HPDE6-E6E7 (cell line): ENCODE measurements around the gene KIZ.

Source experiments
- DNase-seq: peaks from one replicate; pipeline ENCODE4 v3.0.0; 2011; ENCODE audit warnings: missing footprints; ENCODE audit errors: extremely low spot score

KIZ gene

DNA sequence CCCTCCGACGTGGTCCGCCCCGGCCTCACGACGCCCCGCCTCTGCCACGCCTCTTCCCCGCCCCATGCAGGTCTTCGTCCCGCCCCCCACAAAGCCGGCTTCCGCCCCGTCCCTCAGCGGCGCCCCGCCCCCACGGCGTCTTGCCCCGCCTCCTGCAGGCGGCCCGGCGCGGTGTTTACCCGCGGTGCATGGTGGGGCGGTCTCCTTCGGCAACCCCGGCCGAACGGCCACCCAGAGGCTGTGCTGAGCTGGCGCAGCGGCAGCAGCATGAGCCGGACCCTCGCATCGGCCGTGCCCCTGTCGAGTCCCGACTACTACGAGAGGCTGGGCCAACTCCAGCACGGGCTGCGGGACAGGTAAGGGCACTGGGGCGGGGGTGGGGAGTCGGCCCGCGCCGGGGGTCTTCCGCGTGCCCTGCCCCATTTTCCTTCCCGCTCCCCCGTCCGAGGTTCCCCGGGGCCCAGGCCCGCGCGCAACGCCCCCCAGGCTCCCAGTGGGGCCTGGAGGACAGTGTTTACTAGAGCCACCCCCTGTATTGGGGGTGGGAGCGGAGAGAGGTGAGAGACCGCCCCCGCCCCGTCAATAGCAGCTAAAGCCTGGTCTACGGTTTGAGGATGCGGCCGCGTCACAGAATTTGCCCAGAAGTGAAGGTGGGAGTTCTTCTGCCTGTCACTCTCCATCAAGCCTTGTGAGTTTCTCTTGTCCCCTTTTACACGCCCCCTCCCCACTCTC, at the start of gene KIZ:
Gene KIZ, plus strand, starts transcription at position 234 of the 732 bp plus-strand sequence. Its CDS starts 34 bp downstream, at position 268.
- DNase-seq = peak; percentile 94

DNA sequence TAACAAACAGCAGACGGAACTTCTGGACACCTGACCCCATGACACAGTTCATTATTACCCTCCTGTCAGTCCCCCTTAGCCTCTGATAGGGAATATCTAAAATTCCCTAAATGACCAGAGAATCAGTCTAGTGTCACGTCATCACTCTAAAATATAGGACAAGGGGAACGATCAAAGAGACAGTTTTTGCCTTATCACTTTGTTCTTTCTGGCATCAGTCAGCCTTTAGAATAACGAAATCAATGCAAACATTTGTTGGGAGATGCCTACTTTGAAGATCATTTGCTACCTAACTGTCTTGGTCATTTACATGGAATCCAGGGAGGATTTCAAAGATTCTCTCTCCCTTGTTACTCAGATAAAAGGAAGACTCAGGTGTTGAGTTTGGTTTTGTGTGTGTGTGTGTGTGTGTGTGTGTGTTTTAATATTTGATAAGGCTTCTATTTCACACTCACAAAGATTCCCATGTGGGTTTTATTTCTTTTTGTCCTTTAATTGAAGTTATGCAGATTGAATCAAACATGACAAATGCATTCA, 48.0 kb upstream of the KIZ start:
- DNase-seq = no peak

GRCh38 chr20:21082584-21082983, 43.3 kb upstream of the KIZ start:
- no peak for DNase-seq

GRCh38 chr20:21083825-21084325, 42.0 kb upstream of the KIZ start:
- DNase-seq = no peak

GRCh38 chr20:21087862-21088540, 37.9 kb upstream of the KIZ start:
- no peak for DNase-seq

DNA sequence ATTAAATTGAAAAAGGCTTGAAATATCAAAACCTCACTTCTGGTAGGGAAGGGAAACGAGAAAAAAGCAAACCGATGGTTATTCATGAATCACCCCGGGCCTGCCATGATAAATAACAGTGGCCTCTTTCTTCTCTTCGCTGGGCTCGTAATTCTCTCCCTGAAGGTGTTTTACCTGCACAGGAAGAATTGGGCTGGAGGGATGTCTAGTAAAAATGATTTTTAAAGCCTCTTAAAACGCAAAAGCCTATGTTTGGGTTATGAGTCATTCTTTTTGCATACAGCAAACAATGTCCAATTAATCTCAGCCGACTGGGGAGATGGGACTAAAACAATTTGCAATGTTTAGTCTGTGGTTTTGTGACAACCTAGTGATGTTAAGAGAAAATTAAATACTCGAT, 36.5 kb upstream of the KIZ start:
- DNase-seq = no peak

DNA sequence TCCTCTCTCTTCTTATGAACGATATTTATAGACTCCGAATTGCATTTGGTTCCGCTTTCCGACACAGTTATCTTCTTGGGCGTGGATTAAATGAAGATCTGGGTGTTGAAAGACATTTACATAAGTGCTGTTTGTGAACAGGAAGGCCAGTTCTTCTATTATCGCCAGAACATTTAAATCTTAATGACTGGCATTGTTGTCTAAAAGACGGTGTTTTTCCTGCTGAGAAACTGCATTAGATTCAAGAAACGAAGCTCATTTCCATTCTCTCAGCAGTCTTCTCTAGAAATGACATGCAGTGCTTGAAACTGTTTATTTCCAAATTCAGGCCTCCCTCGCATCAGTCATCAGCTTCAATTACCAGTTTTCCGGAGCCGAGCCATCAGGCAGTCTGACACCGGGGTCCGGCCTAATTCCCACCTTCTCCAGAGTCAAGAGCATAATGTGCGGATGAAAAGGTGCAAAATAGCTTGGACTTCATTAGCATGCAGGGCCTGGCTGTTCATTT, 35.7 kb upstream of the KIZ start:
- DNase-seq = no peak

DNA sequence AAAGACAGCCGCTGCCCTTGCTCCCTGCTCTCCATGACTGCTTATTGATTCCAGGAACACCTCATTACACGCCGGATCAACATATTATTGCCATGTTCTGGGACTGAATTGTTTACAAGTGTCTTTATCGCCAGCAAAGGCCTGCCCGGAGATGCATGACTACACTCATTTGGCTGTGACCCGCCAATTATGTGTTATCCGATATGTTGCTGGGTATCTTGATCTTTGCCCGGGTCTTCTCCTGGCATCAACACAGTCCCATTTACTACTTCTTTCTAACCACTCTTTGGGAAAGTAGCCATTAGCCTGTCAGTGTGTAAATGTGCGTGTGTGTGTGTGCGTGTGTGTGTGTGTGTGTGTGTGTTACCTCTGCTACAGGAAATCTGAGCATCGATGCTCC, 35.2 kb upstream of the KIZ start:
- DNase-seq = no peak

GRCh38 chr20:21092806-21093205, 33.1 kb upstream of the KIZ start:
- DNase-seq = no peak

- no peak for DNase-seq
These were observed 29.4 kb upstream of the KIZ start for GRCh38 chr20:21096321-21097043.

- no peak for DNase-seq
These were observed 25.9 kb upstream of the KIZ start for GRCh38 chr20:21099751-21100577.

DNA sequence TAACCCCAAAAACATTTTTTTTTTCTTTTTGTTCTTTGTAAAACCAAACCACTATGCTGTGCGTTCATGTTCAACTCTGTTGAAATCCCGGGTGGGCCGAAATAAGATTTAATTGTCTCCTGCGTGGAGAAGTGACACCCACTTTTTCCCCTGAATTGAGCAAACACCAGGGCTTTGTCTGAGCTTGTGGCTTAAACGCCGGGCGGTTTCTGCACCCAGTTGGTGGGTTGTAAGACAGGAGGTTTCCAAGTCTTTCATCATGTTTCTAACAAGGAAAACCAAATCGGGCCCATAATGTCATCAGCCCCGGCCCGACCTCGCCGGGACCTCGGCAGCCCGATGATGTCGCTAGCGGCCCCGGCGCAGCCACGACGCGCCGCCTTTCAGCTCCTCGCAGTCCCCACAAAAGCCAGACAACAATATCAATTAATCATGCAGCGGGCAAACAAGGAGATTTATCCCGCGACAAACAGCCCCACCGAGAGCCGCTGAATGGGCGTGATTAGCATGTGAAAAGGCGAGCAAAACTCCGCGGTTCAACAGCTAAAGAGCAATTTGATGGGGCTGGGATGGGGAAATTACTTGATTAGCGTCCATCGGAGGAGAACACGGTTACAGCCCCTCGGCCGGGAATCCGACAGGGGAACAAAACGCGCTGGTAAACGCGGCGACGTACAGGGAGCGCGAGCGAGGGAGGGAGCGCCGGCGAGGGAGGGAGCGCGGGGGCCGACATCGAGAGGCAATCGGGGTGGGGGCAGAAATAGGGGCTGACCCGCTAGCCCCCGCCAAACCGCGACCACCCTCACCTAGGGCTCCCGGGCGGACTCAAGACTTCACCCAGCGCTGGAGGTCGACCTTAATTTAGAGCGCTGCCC, 25.1 kb upstream of the KIZ start:
- DNase-seq = no peak

DNA sequence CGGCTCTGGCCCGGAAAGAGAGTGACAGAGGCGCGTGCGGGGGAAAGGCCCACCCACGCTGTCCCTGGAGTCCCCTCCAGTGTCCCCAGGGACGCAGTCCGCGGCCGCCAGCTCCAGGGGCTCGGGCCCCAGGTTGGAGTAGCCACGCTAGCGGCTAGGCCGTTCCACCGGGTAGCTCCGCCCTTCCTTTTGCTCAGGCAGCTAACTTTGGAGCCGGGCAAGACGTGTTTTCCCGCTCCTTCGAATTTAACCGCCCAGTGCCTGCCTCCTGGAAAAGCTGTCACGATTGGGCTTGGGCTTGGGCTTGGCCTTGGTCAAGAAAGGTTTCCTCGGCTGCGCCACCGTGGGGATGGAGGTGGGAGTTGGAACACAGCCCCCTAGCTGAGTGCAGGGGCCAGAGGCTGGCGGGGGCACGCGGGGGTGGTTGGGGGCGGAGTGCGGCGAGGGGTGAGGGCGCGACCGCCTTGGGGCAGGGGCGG, 24.4 kb upstream of the KIZ start:
- DNase-seq = no peak

- DNase-seq = no peak
These were observed 23.8 kb upstream of the KIZ start for GRCh38 chr20:21101932-21102575.

GRCh38 chr20:21102603-21103311, 23.1 kb upstream of the KIZ start:
- DNase-seq = no peak

GRCh38 chr20:21103582-21104465, 22.1 kb upstream of the KIZ start:
- no peak for DNase-seq

DNA sequence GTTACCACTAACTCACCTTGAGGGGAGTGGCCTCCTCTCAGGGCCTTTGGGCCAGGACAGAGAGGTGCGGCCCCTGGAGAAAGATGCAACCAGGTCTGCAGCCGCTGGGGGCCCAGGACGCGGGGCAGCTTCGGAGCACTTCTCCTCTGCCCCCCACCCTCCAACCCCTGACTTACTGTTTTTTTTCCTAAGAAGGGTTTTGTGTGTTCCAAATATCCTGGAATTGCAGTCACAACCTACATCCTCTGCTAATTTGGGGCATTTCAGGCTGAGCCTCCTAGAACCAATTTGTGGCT, 21.5 kb upstream of the KIZ start:
- no peak for DNase-seq

- DNase-seq = no peak
These were observed 21.0 kb upstream of the KIZ start for GRCh38 chr20:21104921-21105320.
